GM20431 (cell line): ENCODE measurements around the gene VSIG4.

ENCODE experiments used
- in situ Hi-C: fragments of 300-500 bp; cut with MseI, MboI; formaldehyde crosslinking; loops from one replicate; pipeline ENCODE4 v1.15.0; 2020; ENCODE audit warnings: low sequenced_read_pairs; ENCODE audit not compliant: unreplicated experiment

Gene VSIG4

GRCh38 chrX:65993332-65993731 lies 46.5 kb downstream of the VSIG4 start:
- in situ Hi-C loops = loop anchor here (25.0 kb wide), 2 partner anchors 256 to 406 kb away; no protein-coding TSS in a partner anchor

- in situ Hi-C loops = loop anchor here (25.0 kb wide), 2 partner anchors 253 to 403 kb away; no protein-coding TSS in a partner anchor
Observed at GRCh38 chrX:65990702-65991101, 49.2 kb downstream of the VSIG4 start.

GRCh38 chrX:65987811-65988210 lies 52.1 kb downstream of the VSIG4 start:
- in situ Hi-C loops = loop anchor here (25.0 kb wide), 2 partner anchors 251 to 401 kb away; no protein-coding TSS in a partner anchor

- in situ Hi-C loops = loop anchor here (25.0 kb wide), 2 partner anchors 249 to 399 kb away; no protein-coding TSS in a partner anchor
Observed at GRCh38 chrX:65985922-65986588, 53.8 kb downstream of the VSIG4 start.

- in situ Hi-C loops = loop anchor here (25.0 kb wide), 2 partner anchors 248 to 398 kb away; no protein-coding TSS in a partner anchor
Observed at GRCh38 chrX:65985211-65985610, 54.7 kb downstream of the VSIG4 start.

GRCh38 chrX:65977161-65977560 lies 62.7 kb downstream of the VSIG4 start:
- in situ Hi-C loops = loop anchor here (25.0 kb wide), 2 partner anchors 240 to 390 kb away; no protein-coding TSS in a partner anchor

- in situ Hi-C loops = loop anchor here (25.0 kb wide), 2 partner anchors 239 to 389 kb away; no protein-coding TSS in a partner anchor
Observed at GRCh38 chrX:65976161-65976560, 63.7 kb downstream of the VSIG4 start.

GRCh38 chrX:65975161-65975751 lies 64.6 kb downstream of the VSIG4 start:
- in situ Hi-C loops = loop anchor here (25.0 kb wide), 2 partner anchors 238 to 388 kb away; no protein-coding TSS in a partner anchor
